ENCODE data around the gene C10orf143. TPM values are rescaled to one million over a fixed set of nuclear protein-coding genes. Genes with fewer than 3 reads are reported as not detected.

Gene C10orf143
- total RNA-seq, 5 donors from 2014 or later (not counting 1 experiment from before 2014, with no cell fraction given), result 7.6 to 14.6 (median 12.3) TPM

Other genes starting within 250 kb of the C10orf143 start
- not detected for gene EBF3, start 146.6 kb downstream of the C10orf143 start, total RNA-seq
- gene GLRX3, start 25.6 kb upstream of the C10orf143 start, total RNA-seq, result 10 to 100 TPM; 32.4 to 40.7 (median 35.4) TPM

Measured in T-cell (primary cell).